ENCODE data around the gene KRTAP4-8.
"Not testable (repeated sequence)": the region's sequence is repeated elsewhere in the genome, so short reads cannot be mapped to it uniquely, and the experiment has no call there.

Gene KRTAP4-8

GRCh38 chr17:41098042-41098441, at the start of gene KRTAP4-8:
KRTAP4-8 (minus strand) TSS chr17:41098142; CDS start chr17:41098084, 58 bp downstream.
- no peak for DNase-seq (ENCODE audit: low read depth in 2 of 2)

GRCh38 chr17:41145261-41145660, 47.3 kb upstream of the KRTAP4-8 start:
- DNase-seq (ENCODE audit: low read depth in 2 of 2) = no peak

- DNase-seq (ENCODE audit: low read depth in 2 of 2) = no peak
These were observed 46.9 kb upstream of the KRTAP4-8 start for GRCh38 chr17:41144846-41145245.

- no peak for DNase-seq (ENCODE audit: low read depth in 2 of 2)
These were observed 43.4 kb upstream of the KRTAP4-8 start for GRCh38 chr17:41141361-41141760.

GRCh38 chr17:41140360-41141131, 42.6 kb upstream of the KRTAP4-8 start, which contains the start of gene KRTAP4-6:
KRTAP4-6 (minus strand) TSS chr17:41140544; CDS start chr17:41140487, 57 bp downstream.
- DNase-seq (ENCODE audit: low read depth in 2 of 2) = no peak

GRCh38 chr17:41139865-41140264, 41.9 kb upstream of the KRTAP4-8 start:
- DNase-seq (ENCODE audit: low read depth in 2 of 2) = not testable (repeated sequence)

- DNase-seq (ENCODE audit: low read depth in 2 of 2) = no peak
These were observed 36.2 kb upstream of the KRTAP4-8 start for GRCh38 chr17:41133880-41134735.

GRCh38 chr17:41131979-41132378, 34.0 kb upstream of the KRTAP4-8 start:
- no peak for DNase-seq (ENCODE audit: low read depth in 2 of 2)

- DNase-seq (ENCODE audit: low read depth in 2 of 2) = no peak
These were observed 29.4 kb upstream of the KRTAP4-8 start for GRCh38 chr17:41127371-41127770.

- DNase-seq (ENCODE audit: low read depth in 2 of 2) = no peak
These were observed 28.5 kb upstream of the KRTAP4-8 start for GRCh38 chr17:41126412-41126811.

GRCh38 chr17:41125064-41125463, 27.1 kb upstream of the KRTAP4-8 start:
- no peak for DNase-seq (ENCODE audit: low read depth in 2 of 2)

GRCh38 chr17:41123991-41124371, 26.0 kb upstream of the KRTAP4-8 start, which contains the start of gene KRTAP4-12:
KRTAP4-12 (minus strand) TSS chr17:41124182; CDS start chr17:41124122, 60 bp downstream.
- not testable (repeated sequence) for DNase-seq (ENCODE audit: low read depth in 2 of 2)

- not testable (repeated sequence) for DNase-seq (ENCODE audit: low read depth in 2 of 2)
These were observed 25.5 kb upstream of the KRTAP4-8 start for GRCh38 chr17:41123292-41123990.

- DNase-seq (ENCODE audit: low read depth in 2 of 2) = no peak
These were observed 23.8 kb upstream of the KRTAP4-8 start for GRCh38 chr17:41121742-41122141.

- not testable (repeated sequence) for DNase-seq (ENCODE audit: low read depth in 2 of 2)
These were observed 22.1 kb upstream of the KRTAP4-8 start for GRCh38 chr17:41119696-41120690.

GRCh38 chr17:41118721-41119120, 20.8 kb upstream of the KRTAP4-8 start:
- no peak for DNase-seq (ENCODE audit: low read depth in 2 of 2)

GRCh38 chr17:41117846-41118386, 20.0 kb upstream of the KRTAP4-8 start, which contains the start of gene KRTAP4-11:
KRTAP4-11 (minus strand) TSS chr17:41118373; CDS start chr17:41118315, 58 bp downstream.
- not testable (repeated sequence) for DNase-seq (ENCODE audit: low read depth in 2 of 2)

GRCh38 chr17:41116297-41116696, 18.4 kb upstream of the KRTAP4-8 start:
- DNase-seq (ENCODE audit: low read depth in 2 of 2) = no peak

GRCh38 chr17:41111151-41111885, 13.4 kb upstream of the KRTAP4-8 start:
- DNase-seq (ENCODE audit: low read depth in 2 of 2) = no peak
